Caco-2 (cell line): Measurements from ENCODE around the gene ADAMTS4. TPM values are rescaled to one million over a fixed set of nuclear protein-coding genes. Genes with fewer than 3 reads are reported as not detected.

Source experiments
- BruUV-seq: library from RNA; stranded (reverse); fragments of 400-500 nt; replicated peaks from 2 replicates; lab custom pipeline; 2021; lab: Mats Ljungman, UMichigan
- CTCF ChIA-PET: fragments of 300-600 bp; sonication (Branson Sonifier 250); formaldehyde crosslinking; loops from one replicate; lab custom pipeline; 2022; ENCODE audit warnings: antibody characterized with exemption; lab: Charles Lee
- POLR2A ChIA-PET: fragments of 300-600 bp; sonication (Branson Sonifier 250); formaldehyde crosslinking; loops from one replicate; lab custom pipeline; 2022; ENCODE audit warnings: antibody characterized with exemption; lab: Charles Lee
- DNase-seq, 2 experiments: peaks; one replicate each; pipeline versions ENCODE4 v3.0.0 to v3.0.0-alpha.2; 2020 to 2022
- H3K27me3 ChIP-seq: replicated peaks from 2 replicates; pipeline ENCODE4 v1.6.0; 2011; ENCODE audit warnings: low read length; ENCODE audit not compliant: control insufficient read depth, insufficient read depth
- H3K36me3 ChIP-seq: 2 replicates; pipeline ENCODE4 v1.5.1; 2011; ENCODE audit warnings: low read length; ENCODE audit not compliant: control insufficient read depth, insufficient read depth
- H3K4me1 ChIP-seq: fragments of 250-450 bp; sonication (Bioruptor Pico); 2 replicates; pipeline ENCODE4 v1.5.1; 2020; ENCODE audit warnings: mild to moderate bottlenecking
- H3K4me3 ChIP-seq: 2 replicates; pipeline ENCODE4 v1.5.1; 2011; ENCODE audit warnings: low read depth, mild to moderate bottlenecking, control low read depth, low read length
- H3K9me3 ChIP-seq: fragments of 250-450 bp; sonication (Bioruptor Pico); 2 replicates; pipeline ENCODE4 v1.5.1; 2020; ENCODE audit warnings: mild to moderate bottlenecking, moderate library complexity
- H3K27ac Mint-ChIP-seq: one replicate; pipeline ENCODE4 v1.8.0; 2022; ENCODE audit warnings: mixed read lengths; ENCODE audit not compliant: unreplicated experiment
- H3K27me3 Mint-ChIP-seq: one replicate; pipeline ENCODE4 v1.8.0; 2022; ENCODE audit warnings: mixed read lengths; ENCODE audit not compliant: insufficient read depth, unreplicated experiment
- H3K36me3 Mint-ChIP-seq: one replicate; pipeline ENCODE4 v1.8.0; 2022; ENCODE audit warnings: mild to moderate bottlenecking, mixed read lengths; ENCODE audit not compliant: insufficient read depth, unreplicated experiment
- H3K4me1 Mint-ChIP-seq: one replicate; pipeline ENCODE4 v1.8.0; 2022; ENCODE audit warnings: low read depth, mixed read lengths; ENCODE audit not compliant: unreplicated experiment
- H3K4me3 Mint-ChIP-seq: one replicate; pipeline ENCODE4 v1.8.0; 2022; ENCODE audit warnings: mild to moderate bottlenecking, moderate library complexity, mixed read lengths; ENCODE audit not compliant: unreplicated experiment
- H3K9me3 Mint-ChIP-seq: one replicate; pipeline ENCODE4 v1.8.0; 2022; ENCODE audit warnings: mixed read lengths; ENCODE audit not compliant: unreplicated experiment
- intact Hi-C: fragments of 100-400 bp; cut with micrococcal nuclease; formaldehyde crosslinking; loops from one replicate; pipeline ENCODE4 v1.10.0; 2022; ENCODE audit not compliant: unreplicated experiment
- total RNA-seq: library from RNA; stranded (reverse); gene quantifications from 2 replicates; pipeline ENCODE4 v1.2.3, GENCODE V29; 2022
- TF ChIP-seq, protein P1 (sequence below), 2 experiments: fragments of 200-600 bp in 1 of 2; IDR thresholded peaks; 1 replicate in 1 of 2; 2 replicates in 1 of 2; pipeline versions ENCODE4 v1.5.1 to v1.8.0; 2011 to 2022; ENCODE audit warnings: antibody characterized with exemption in 1 of 2, control low read depth in 1 of 2, inconsistent platforms in 1 of 2, low read depth in 1 of 2, low read length in 1 of 2, mild to moderate bottlenecking in 1 of 2, moderate library complexity in 1 of 2; ENCODE audit not compliant: insufficient read depth in 1 of 2, severe bottlenecking in 1 of 2, unreplicated experiment in 1 of 2

Gene ADAMTS4
- total RNA-seq, 1 experiment from 2014 or later, result 0.32 TPM

DNA sequence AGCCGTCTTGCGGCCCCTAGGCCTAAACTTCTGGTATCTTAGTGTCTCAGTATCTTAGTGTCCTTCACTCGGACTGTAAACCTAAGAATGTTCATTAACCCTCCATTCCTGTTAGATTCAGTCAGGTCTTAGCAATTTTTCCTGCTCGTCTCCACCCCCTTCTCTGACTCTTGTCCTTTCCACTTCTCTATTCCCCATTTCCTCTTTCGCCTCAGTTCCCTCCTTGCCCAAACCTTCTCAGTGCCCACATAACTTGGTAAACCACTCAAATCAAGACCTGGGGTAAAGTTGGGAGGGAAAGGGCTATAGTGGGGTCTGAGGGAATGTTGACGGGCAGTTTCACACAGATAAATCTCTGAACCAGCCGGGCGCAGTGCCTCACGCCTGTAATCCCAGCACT, 15.5 kb upstream of the ADAMTS4 start:
- Histone ChIP-seq H3K27me3 (no peaks in the 10 kb centered on the region), H3K4me1 (peaks cover 60% of the 10 kb centered on the region), H3K36me3 (peaks cover 9% of the 10 kb centered on the region), H3K4me3 (no peak overlapping the region), H3K9me3 (no peaks in the 10 kb centered on the region)
- no TSS peak for BruUV-seq
- intact Hi-C loops, result no loop called here
- CTCF ChIA-PET, result interaction anchor here (0.7 kb wide), 1 partner anchor 317 kb away, joined by 8 read pairs; no protein-coding TSS in a partner anchor
- TF ChIP-seq, protein P1, sequence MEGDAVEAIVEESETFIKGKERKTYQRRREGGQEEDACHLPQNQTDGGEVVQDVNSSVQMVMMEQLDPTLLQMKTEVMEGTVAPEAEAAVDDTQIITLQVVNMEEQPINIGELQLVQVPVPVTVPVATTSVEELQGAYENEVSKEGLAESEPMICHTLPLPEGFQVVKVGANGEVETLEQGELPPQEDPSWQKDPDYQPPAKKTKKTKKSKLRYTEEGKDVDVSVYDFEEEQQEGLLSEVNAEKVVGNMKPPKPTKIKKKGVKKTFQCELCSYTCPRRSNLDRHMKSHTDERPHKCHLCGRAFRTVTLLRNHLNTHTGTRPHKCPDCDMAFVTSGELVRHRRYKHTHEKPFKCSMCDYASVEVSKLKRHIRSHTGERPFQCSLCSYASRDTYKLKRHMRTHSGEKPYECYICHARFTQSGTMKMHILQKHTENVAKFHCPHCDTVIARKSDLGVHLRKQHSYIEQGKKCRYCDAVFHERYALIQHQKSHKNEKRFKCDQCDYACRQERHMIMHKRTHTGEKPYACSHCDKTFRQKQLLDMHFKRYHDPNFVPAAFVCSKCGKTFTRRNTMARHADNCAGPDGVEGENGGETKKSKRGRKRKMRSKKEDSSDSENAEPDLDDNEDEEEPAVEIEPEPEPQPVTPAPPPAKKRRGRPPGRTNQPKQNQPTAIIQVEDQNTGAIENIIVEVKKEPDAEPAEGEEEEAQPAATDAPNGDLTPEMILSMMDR (IDR thresholded peaks at IDR 0.05; ENCODE audit: insufficient read depth in 1 of 2, low read depth in 1 of 2, low read length in 1 of 2, severe bottlenecking in 1 of 2, unreplicated experiment in 1 of 2), result no peak
- H3K27me3 Mint-ChIP-seq, result no peaks in the 10 kb centered on the region
- H3K4me1 Mint-ChIP-seq, result peaks cover 52% of the 10 kb centered on the region
- peaks cover 58% of the 10 kb centered on the region for H3K36me3 Mint-ChIP-seq
- H3K4me3 Mint-ChIP-seq, result no peak overlapping the region
- POLR2A ChIA-PET, result no interaction called here
- no peaks in the 10 kb centered on the region for H3K9me3 Mint-ChIP-seq
- DNase-seq, result no peak
- H3K27ac Mint-ChIP-seq, result peak overlapping the region; percentile 2

DNA sequence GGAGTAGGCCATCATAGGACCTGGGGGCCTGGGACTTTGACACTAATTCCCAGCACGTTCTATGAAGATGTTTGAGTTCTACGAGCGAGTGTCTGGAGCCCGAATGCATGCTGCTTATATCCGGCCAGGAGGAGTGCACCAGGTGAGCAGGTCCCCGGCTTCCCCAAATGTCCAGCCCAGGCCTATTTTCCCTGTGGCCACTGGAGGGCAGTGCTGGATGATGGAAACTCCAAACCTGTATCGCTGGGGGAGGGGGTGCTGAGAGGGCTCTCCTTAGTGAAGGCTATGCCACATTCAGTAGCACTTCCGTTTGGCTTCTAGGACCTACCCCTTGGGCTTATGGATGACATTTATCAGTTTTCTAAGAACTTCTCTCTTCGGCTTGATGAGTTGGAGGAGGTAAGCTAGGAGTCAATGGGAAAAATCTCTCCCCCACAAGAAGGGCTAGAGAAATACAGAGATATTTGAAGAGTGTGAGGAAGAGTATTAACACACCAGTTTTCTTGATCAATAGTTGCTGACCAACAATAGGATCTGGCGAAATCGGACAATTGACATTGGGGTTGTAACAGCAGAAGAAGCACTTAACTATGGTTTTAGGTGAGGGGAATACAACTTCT, 11.0 kb upstream of the ADAMTS4 start:
- TF ChIP-seq, protein P1 (IDR thresholded peaks at IDR 0.05; ENCODE audit: insufficient read depth in 1 of 2, low read depth in 1 of 2, low read length in 1 of 2, severe bottlenecking in 1 of 2, unreplicated experiment in 1 of 2), result peak; percentile 93 to 95
- no TSS peak for BruUV-seq

DNA sequence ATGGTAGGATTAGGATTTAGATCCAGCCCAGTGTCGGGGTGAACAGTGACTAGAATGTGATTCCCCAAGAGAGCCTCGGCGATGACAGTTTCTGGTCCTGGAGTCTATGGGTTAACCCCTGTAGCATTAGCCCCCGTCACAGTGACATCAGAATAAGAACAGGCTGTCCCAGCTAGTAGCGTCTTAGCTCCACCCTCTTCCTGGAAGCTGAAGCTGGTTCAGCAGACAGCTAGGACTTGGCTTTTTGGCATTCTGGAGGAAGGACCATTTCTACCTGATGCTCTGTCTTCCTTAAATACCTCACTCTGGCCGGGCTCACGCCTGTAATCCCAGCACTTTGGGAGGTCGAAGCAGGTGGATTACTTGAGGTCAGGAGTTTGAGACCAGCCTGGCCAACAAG, 8.3 kb upstream of the ADAMTS4 start:
- peaks cover 19% of the 10 kb centered on the region for H3K4me1 Mint-ChIP-seq
- no peaks in the 10 kb centered on the region for H3K9me3 Mint-ChIP-seq
- intact Hi-C loops, result no loop called here
- no peak overlapping the region for H3K4me3 Mint-ChIP-seq
- H3K27me3 ChIP-seq, result no peaks in the 10 kb centered on the region
- H3K27ac Mint-ChIP-seq, result no peak overlapping the region
- peaks cover 9% of the 10 kb centered on the region for H3K36me3 ChIP-seq
- CTCF ChIA-PET, result interaction anchor here (1.1 kb wide), 1 partner anchor 18 kb away, joined by 8 read pairs; the partner anchor contains the start of gene TOMM40L
- TF ChIP-seq, protein P1 (IDR thresholded peaks at IDR 0.05; ENCODE audit: insufficient read depth in 1 of 2, low read depth in 1 of 2, low read length in 1 of 2, severe bottlenecking in 1 of 2, unreplicated experiment in 1 of 2), result no peak
- DNase-seq, result no peak
- H3K9me3 ChIP-seq, result no peaks in the 10 kb centered on the region
- peaks cover 42% of the 10 kb centered on the region for H3K36me3 Mint-ChIP-seq
- no peaks in the 10 kb centered on the region for H3K27me3 Mint-ChIP-seq
- H3K4me3 ChIP-seq, result no peak overlapping the region
- BruUV-seq, result no TSS peak
- POLR2A ChIA-PET, result interaction anchor here (0.6 kb wide), 1 partner anchor 168 kb away, joined by 4 read pairs; no protein-coding TSS in a partner anchor
- H3K4me1 ChIP-seq, result peaks cover 21% of the 10 kb centered on the region

More for the DNA sequence above, 11.0 kb upstream of the ADAMTS4 start:
- no peaks in the 10 kb centered on the region for H3K9me3 Mint-ChIP-seq
- peak overlapping the region; percentile 29 for H3K27ac Mint-ChIP-seq
- ChIA-PET CTCF (interaction anchor here (1.1 to 1.9 kb wide), 4 partner anchors 14 to 173 kb away, joined by 3 to 13 read pairs (median 6); partner anchors contain the start of genes APOA2 and TOMM40L), POLR2A (interaction anchor here (1.4 to 1.8 kb wide), 2 partner anchors 14 to 16 kb away, joined by 4 to 5 read pairs; partner anchors contain the start of gene TOMM40L)
- DNase-seq, result peak; percentile 89 to 92
- H3K36me3 Mint-ChIP-seq, result peaks cover 65% of the 10 kb centered on the region
- Histone ChIP-seq H3K9me3 (no peaks in the 10 kb centered on the region), H3K27me3 (no peaks in the 10 kb centered on the region), H3K36me3 (peaks cover 9% of the 10 kb centered on the region), H3K4me1 (peaks cover 17% of the 10 kb centered on the region), H3K4me3 (no peak overlapping the region)
- H3K4me1 Mint-ChIP-seq, result peaks cover 30% of the 10 kb centered on the region
- H3K4me3 Mint-ChIP-seq, result no peak overlapping the region
- intact Hi-C loops, result loop anchor here (1.0 kb wide), 3 partner anchors 15 to 164 kb away; no protein-coding TSS in a partner anchor
- H3K27me3 Mint-ChIP-seq, result no peaks in the 10 kb centered on the region
